HG03432 (cell line): ENCODE results near the gene PLIN1.

ENCODE experiments used
- ATAC-seq: cut with Tn5 transposase; IDR thresholded peaks from one replicate; pipeline ENCODE4 v1.9.1; 2021; ENCODE audit warnings: mild to moderate bottlenecking, moderate library complexity; ENCODE audit not compliant: unreplicated experiment

PLIN1 gene

DNA sequence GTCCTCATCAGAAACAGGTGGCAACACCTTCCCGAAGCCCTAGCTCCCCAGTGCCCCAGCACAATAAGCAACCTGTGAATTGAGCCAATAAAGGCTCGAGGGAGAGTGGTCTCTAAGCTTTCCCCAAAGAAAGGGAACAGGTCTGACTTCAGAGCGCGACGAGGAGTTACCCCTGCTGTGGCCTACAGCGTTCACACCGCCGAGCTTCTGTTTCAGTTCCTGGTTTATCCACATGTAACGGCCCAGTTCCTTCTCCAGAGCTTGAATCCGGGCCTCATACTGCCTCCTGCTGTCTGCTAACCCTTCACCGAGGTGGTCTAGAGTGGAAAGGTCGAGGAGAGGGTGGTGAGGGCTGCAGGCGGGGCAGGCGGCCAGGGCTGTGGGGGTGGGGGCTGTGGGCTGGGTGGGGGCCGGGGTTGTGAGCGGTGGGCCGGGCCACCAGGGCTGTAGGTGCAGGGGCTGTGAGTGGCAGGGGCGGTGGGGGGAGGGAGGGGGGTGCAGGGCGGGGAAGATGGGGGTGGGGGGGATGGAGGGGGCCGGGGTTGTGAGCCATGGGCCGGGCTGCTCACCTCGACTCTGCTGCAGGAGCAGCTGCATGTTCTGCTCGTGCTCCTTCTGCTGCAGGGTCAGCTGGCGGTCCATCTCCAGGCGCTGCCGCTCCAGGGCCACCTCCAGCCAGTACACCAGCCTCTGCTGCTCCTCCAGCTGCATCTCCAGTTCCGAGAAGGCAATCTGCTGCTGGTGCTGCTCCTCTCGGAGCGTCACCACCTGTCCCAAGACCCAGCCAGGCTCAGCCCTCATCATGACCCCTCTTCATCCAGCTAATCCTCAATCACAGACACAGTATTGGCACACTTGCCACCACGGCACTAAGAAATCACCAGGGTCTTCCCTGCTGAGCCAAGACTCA is 50.1 kb downstream of the PLIN1 start:
- no peak for ATAC-seq

GRCh38 chr15:89628301-89628700 is 50.9 kb downstream of the PLIN1 start:
- no peak for ATAC-seq

DNA sequence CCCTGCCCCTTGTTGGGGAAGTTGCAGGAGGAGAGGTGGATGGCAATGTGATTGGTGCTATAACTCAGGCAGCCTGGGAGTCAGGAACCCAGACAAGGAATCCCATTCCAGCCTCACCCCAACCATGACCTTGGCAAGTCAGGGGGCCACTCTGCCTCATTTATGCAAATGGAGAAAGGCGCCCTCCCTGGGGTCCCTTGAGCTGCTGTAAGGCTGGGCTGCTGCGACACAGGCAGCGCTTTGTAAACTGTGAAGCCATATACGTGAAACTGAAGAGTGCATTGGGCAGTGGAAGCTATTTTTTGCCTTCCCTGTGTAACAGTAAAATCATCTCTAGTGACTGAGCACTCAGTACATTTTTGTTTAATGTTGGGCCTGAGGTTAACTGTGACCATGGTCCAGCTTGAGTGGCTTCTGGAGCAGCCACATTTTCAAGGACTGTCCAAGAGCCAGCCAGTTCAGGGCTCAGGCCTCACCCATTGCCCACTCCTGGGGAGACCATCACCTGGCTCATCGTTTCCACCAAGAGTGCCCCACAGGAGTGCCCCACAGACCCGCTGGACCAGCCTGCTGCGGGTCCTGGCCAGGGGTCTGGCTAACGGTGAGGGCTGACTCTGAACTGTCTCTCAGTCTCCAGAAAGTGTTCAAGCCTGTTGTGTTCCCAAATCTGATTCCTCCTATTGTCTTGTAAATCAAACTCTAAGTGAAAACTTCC is 51.8 kb downstream of the PLIN1 start:
- no peak for ATAC-seq

DNA sequence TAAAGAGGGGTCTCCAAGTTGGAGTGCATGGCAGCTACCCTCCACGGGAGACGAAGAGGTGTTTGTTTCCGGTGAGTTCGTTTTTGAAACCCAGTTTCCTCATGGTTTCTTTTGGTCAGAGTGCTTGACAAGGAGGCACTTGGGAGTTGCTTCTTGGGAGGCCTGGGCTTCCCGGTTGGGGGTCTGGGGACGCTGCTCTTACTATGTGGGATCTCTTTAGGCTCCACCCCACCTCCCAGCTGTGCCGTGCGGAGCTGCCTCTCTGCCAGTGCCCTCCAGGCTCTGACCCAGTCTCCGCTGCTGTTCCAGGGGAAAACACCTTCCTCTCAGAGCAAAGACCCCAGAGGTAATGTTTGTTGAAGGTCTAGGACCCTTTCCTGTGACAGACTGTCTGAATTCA is 53.5 kb downstream of the PLIN1 start:
- no peak for ATAC-seq

- ATAC-seq, result no peak
Measured at GRCh38 chr15:89623165-89623564, 56.0 kb downstream of the PLIN1 start.

GRCh38 chr15:89621547-89621946 is 57.6 kb downstream of the PLIN1 start:
- ATAC-seq, result no peak

GRCh38 chr15:89616228-89616627 is 62.9 kb downstream of the PLIN1 start:
- ATAC-seq, result no peak

DNA sequence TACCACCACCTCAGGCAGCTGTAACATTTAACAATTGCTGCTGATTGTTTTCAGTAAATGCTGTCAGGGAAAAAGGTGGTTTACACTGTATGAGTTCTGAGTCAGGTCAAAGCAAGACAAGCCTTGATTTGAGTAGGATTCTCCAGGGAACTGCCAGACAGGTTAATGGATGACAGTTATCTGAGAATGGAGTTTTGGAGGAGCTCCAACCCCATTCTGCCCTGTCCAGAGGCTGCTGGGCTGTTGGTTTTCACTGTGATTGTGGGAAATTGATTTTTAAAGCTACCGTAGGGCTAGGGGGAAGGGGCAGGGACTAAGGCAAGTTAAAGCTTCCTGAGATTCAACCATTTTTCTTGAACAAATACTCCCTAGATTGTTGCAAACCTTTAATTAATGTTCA is 64.0 kb downstream of the PLIN1 start:
- ATAC-seq, result no peak
